Stomach (tissue), 9 donors: ENCODE results near the gene BDH1. TPM values are rescaled to one million over a fixed set of nuclear protein-coding genes. Genes with fewer than 3 reads are reported as not detected.

Experiments used
- DNase-seq, 2 donors: peaks; one replicate each; pipeline versions ENCODE4 v3.0.0 to v3.0.0-alpha.2; 2013 to 2019
- H3K27ac ChIP-seq, 5 donors: fragments of 200-600 bp in 4 of 5; sonication (generic) in 4 of 5; one replicate each; pipeline ENCODE4 v1.5.1; 2013 to 2019; ENCODE audit warnings: mild to moderate bottlenecking in 1 of 5, moderate library complexity in 1 of 5
- H3K27me3 ChIP-seq, 3 donors: fragments of 200-600 bp; sonication (generic); one replicate each; pipeline ENCODE4 v1.5.1; 2017 to 2019; ENCODE audit warnings: mixed run types in 1 of 3
- H3K36me3 ChIP-seq, 4 donors: fragments of 200-600 bp; sonication (generic); 1 replicate in 3 of 4; 2 replicates in 1 of 4; pipeline ENCODE4 v1.5.1; 2016 to 2019
- H3K4me1 ChIP-seq, 4 donors: fragments of 200-600 bp; sonication (generic); one replicate each; pipeline ENCODE4 v1.5.1; 2016 to 2019
- H3K4me3 ChIP-seq, 4 donors: fragments of 200-600 bp; sonication (generic) in 3 of 4; one replicate each; pipeline ENCODE4 v1.5.1; 2016 to 2019; ENCODE audit warnings: mild to moderate bottlenecking in 1 of 4
- H3K9me3 ChIP-seq, 4 donors: fragments of 200-600 bp; sonication (generic); one replicate each; pipeline ENCODE4 v1.5.1; 2016 to 2019
- EP300 ChIP-seq: sonication (generic); formaldehyde crosslinking; IDR thresholded peaks from one replicate; pipeline ENCODE4 v1.6.1; 2017; ENCODE audit warnings: antibody characterized with exemption
- POLR2A ChIP-seq, 4 donors: fragments of 450-650 bp; IDR thresholded peaks; one replicate each; pipeline ENCODE4 v1.6.1; 2016; ENCODE audit warnings: antibody characterized with exemption in 4 of 4, control low read depth in 2 of 4, mild to moderate bottlenecking in 1 of 4, moderate library complexity in 1 of 4
- POLR2AphosphoS5 ChIP-seq, 3 donors: sonication (generic); formaldehyde crosslinking; IDR thresholded peaks; one replicate each; pipeline ENCODE4 v1.6.1; 2016; ENCODE audit warnings: antibody characterized with exemption in 3 of 3
- WGBS, 5 donors: extraction: QIAGEN DNeasy Blood & Tissue Kit in 3 of 5; methylation state at CpG; one replicate each; pipeline versions ENCODE4 v1.1.5 to v1.1.7; 2013 to 2018; 5-methylcytosine and 5-hydroxymethylcytosine counted together
- intact Hi-C: fragments of 100-400 bp; cut with DNase I; formaldehyde crosslinking; loops from one replicate; pipeline ENCODE4 v1.15.1; 2023; ENCODE audit warnings: low total_unique reads
- polyA plus RNA-seq, 3 donors: library from polyadenylated mRNA; stranded (reverse); fragments of 200-250 nt; gene quantifications; one replicate each; pipeline ENCODE4 v1.2.3, GENCODE V29; 2013
- total RNA-seq, 5 donors: library from RNA; depleted of rRNA; stranded (reverse); fragments of >200 nt; gene quantifications; one replicate each; pipeline versions ENCODE4 v1.1.0 to v1.2.3, GENCODE V29; 2014 to 2016
- TF ChIP-seq, protein P1 (sequence below), 7 experiments: fragments of 450-650 bp in 4 of 7; fragments of 200-600 bp in 3 of 7; sonication (generic) in 3 of 7; IDR thresholded peaks; one replicate each; pipeline ENCODE4 v1.5.1; 2016 to 2019; ENCODE audit warnings: antibody characterized with exemption in 7 of 7, control low read depth in 2 of 7, mild to moderate bottlenecking in 1 of 7
- donor health status: healthy with polysubstance abuse.
- donor health status: Bipolar disorder and iron deficiency.
- donor health status: healthy.

BDH1 gene
- total and polyA plus RNA-seq, 8 donors, result 3.5 to 128 (median 20.6) TPM

DNA sequence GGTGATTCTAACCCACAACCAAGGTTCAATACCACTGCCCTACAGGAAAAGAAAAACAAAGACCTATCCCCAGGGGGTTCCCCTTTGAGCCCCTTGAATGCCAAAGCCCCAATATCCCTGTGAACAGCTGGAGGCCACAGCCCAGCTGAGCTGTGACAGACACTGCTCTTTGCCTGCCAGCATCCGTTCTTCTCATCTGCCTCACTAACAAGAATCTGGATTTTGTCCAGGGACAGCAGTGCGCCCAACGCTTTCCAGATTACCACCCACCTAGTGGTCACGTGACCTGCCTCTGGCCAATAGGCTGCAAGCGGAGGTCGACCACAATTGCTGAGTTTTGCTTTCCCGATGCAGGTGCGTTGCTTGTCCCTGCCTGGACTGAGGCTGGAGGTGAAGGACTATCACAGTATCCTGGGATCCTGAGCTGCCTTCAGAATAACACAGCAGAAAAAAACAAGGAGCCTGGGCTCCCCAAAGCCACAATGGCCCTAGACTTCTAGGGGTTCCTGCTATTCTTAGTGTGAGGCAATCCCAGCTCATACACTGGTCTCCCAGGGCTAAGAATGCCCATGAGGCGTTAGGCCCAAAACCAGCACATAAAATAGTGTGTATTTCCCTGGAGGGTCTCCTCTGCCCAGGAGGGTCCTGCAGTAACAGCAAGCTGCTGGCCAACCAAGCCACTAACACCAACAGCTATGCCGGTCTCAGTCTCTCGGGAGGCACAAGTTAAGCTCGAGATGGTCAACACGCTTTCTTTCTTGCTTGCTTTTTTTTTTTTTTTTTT lies 13.8 kb downstream of the BDH1 start:
- Histone ChIP-seq H3K27me3 (no peaks in the 10 kb centered on the region), H3K4me1 (peaks cover 5 to 43% (median 29%) of the 10 kb centered on the region in 4 donors), H3K27ac (peak overlapping the region in 1 of 5 donors; percentile 29), H3K4me3 (no peak overlapping the region), H3K9me3 (no peaks in the 10 kb centered on the region), H3K36me3 (peaks cover 0 to 26% (median 17%) of the 10 kb centered on the region in 4 donors)
- 67 to 75% (median 73%) methylated on average over 13 of the region's 13 CpGs for WGBS, 5 donors
- intact Hi-C loops, result no loop called here
- peak in 1 of 2 donors; percentile 82 for DNase-seq
- TF ChIP-seq POLR2AphosphoS5 (IDR thresholded peaks at IDR 0.05) (no peak), POLR2A (IDR thresholded peaks at IDR 0.05) (no peak), EP300 (no peak)
- TF ChIP-seq, protein P1, sequence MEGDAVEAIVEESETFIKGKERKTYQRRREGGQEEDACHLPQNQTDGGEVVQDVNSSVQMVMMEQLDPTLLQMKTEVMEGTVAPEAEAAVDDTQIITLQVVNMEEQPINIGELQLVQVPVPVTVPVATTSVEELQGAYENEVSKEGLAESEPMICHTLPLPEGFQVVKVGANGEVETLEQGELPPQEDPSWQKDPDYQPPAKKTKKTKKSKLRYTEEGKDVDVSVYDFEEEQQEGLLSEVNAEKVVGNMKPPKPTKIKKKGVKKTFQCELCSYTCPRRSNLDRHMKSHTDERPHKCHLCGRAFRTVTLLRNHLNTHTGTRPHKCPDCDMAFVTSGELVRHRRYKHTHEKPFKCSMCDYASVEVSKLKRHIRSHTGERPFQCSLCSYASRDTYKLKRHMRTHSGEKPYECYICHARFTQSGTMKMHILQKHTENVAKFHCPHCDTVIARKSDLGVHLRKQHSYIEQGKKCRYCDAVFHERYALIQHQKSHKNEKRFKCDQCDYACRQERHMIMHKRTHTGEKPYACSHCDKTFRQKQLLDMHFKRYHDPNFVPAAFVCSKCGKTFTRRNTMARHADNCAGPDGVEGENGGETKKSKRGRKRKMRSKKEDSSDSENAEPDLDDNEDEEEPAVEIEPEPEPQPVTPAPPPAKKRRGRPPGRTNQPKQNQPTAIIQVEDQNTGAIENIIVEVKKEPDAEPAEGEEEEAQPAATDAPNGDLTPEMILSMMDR (IDR thresholded peaks at IDR 0.05), result no peak

GRCh38 chr3:197540961-197541377 lies 14.8 kb downstream of the BDH1 start:
- DNase-seq, result peak in 1 of 2 donors; percentile 71
- TF ChIP-seq POLR2AphosphoS5 (IDR thresholded peaks at IDR 0.05) (no peak), EP300 (no peak), POLR2A (IDR thresholded peaks at IDR 0.05) (no peak)
- TF ChIP-seq, protein P1 (IDR thresholded peaks at IDR 0.05), result no peak
- Histone ChIP-seq H3K4me3 (no peak overlapping the region), H3K36me3 (peaks cover 0 to 26% (median 17%) of the 10 kb centered on the region in 4 donors), H3K27ac (no peak overlapping the region), H3K9me3 (no peaks in the 10 kb centered on the region), H3K4me1 (peaks cover 5 to 33% (median 22%) of the 10 kb centered on the region in 4 donors), H3K27me3 (no peaks in the 10 kb centered on the region)
- intact Hi-C loops, result no loop called here
- 66 to 79% (median 68%) methylated on average over 3 of the region's 3 CpGs for WGBS, 5 donors

GRCh38 chr3:197539651-197540051 lies 16.1 kb downstream of the BDH1 start:
- TF ChIP-seq EP300 (no peak), POLR2A (IDR thresholded peaks at IDR 0.05) (no peak), POLR2AphosphoS5 (IDR thresholded peaks at IDR 0.05) (no peak)
- TF ChIP-seq, protein P1 (IDR thresholded peaks at IDR 0.05), result no peak
- Histone ChIP-seq H3K36me3 (peaks cover 0 to 23% (median 17%) of the 10 kb centered on the region in 4 donors), H3K9me3 (no peaks in the 10 kb centered on the region), H3K27ac (no peak overlapping the region), H3K4me1 (peaks cover 5 to 30% (median 22%) of the 10 kb centered on the region in 4 donors), H3K27me3 (no peaks in the 10 kb centered on the region), H3K4me3 (no peak overlapping the region)
- intact Hi-C loops, result no loop called here
- DNase-seq, result peak in 1 of 2 donors; percentile 81
- 51 to 73% (median 59%) methylated on average over 6 of the region's 6 CpGs for WGBS, 5 donors

- Histone ChIP-seq H3K4me3 (no peak overlapping the region), H3K4me1 (no peaks in the 10 kb centered on the region), H3K27me3 (no peaks in the 10 kb centered on the region), H3K9me3 (no peaks in the 10 kb centered on the region), H3K27ac (no peak overlapping the region), H3K36me3 (peaks cover 0 to 43% (median 30%) of the 10 kb centered on the region in 4 donors)
- 61 to 85% (median 79%) methylated on average over 6 of the region's 6 CpGs for WGBS, 5 donors
- TF ChIP-seq POLR2A (IDR thresholded peaks at IDR 0.05) (no peak), EP300 (no peak), POLR2AphosphoS5 (IDR thresholded peaks at IDR 0.05) (no peak)
- TF ChIP-seq, protein P1 (IDR thresholded peaks at IDR 0.05), result no peak
- DNase-seq, result no peak
- intact Hi-C loops, result no loop called here
Measured at GRCh38 chr3:197533927-197534725, 21.6 kb downstream of the BDH1 start.
